Retinal pigment epithelial cell (primary cell): ENCODE measurements around the gene CEP85.

ENCODE experiments used
- DNase-seq: peaks from one replicate; pipeline ENCODE4 v3.0.0-alpha.2; 2010; ENCODE audit warnings: low read depth
- H3K4me3 ChIP-seq: 2 replicates; pipeline ENCODE4 v1.5.1; 2011; ENCODE audit warnings: mild to moderate bottlenecking, low read length, control low read depth, moderate library complexity
- TF ChIP-seq, protein P1 (sequence below): conservative IDR thresholded peaks from 2 replicates; pipeline ENCODE4 v1.5.1; 2011; ENCODE audit warnings: low read depth, low read length, control low read depth, inconsistent platforms

CEP85 gene

DNA sequence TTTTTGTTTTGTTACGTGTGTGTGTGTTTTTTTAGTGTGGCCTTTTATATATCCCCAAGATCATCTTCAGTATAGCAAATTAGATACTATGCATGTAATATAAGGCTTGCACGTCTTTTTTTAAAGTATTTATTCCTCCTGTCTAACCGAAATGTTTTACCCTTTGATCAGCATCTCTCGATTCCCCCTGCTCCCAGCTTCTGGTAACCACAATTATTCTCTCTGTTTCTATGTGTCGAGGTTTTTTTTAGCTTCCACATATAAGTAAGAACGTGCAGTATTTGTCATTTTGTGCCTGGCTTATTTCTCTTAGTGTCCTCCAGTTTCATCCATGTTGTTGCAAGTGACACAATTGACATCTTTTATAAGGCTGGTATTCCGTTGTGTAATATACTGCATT, 18.7 kb downstream of the CEP85 start:
- TF ChIP-seq, protein P1, sequence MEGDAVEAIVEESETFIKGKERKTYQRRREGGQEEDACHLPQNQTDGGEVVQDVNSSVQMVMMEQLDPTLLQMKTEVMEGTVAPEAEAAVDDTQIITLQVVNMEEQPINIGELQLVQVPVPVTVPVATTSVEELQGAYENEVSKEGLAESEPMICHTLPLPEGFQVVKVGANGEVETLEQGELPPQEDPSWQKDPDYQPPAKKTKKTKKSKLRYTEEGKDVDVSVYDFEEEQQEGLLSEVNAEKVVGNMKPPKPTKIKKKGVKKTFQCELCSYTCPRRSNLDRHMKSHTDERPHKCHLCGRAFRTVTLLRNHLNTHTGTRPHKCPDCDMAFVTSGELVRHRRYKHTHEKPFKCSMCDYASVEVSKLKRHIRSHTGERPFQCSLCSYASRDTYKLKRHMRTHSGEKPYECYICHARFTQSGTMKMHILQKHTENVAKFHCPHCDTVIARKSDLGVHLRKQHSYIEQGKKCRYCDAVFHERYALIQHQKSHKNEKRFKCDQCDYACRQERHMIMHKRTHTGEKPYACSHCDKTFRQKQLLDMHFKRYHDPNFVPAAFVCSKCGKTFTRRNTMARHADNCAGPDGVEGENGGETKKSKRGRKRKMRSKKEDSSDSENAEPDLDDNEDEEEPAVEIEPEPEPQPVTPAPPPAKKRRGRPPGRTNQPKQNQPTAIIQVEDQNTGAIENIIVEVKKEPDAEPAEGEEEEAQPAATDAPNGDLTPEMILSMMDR = no peak
- H3K4me3 ChIP-seq = no peak overlapping the region
- no peak for DNase-seq

DNA sequence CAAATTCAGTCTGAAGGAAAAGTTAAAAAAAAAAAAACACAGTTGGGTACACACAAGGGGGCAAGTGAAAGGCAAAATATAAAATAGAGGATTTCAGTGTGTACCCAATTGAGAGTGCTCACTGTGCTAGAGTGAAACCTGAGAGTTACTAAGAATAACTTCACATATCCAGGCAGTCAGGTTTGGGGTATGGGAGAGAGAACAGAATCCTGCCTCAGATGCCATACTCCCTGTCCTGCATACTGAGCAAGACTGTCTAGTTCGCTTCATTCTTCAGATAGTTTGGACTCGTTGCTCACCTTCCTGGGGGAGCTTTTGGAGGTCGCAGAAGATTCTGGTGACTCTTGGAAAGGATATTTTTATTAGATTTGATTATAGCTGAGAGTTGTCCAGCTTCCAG, 20.4 kb downstream of the CEP85 start:
- DNase-seq = no peak
- no peak overlapping the region for H3K4me3 ChIP-seq
- TF ChIP-seq, protein P1 = no peak

DNA sequence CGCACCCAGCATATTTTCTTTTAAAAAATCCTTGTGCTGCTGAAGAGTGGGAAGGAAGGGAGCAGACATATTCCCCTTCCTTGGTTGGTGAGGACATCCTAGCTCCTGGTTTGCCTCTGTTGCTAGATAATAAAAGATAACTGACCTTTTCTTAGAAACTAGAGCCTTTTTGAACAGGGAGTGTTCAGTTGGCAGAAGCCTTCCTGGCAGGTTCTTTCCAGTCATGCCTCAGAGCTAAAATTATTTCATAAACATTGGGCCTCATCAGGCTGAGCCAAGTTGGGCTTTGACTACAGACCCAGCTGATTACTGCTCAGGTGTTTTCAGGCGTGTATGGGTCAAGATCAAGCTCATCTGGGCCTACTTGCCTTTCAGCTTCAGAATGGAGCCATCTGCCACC, 23.2 kb downstream of the CEP85 start:
- no peak for DNase-seq
- H3K4me3 ChIP-seq = no peak overlapping the region
- TF ChIP-seq, protein P1 = no peak

DNA sequence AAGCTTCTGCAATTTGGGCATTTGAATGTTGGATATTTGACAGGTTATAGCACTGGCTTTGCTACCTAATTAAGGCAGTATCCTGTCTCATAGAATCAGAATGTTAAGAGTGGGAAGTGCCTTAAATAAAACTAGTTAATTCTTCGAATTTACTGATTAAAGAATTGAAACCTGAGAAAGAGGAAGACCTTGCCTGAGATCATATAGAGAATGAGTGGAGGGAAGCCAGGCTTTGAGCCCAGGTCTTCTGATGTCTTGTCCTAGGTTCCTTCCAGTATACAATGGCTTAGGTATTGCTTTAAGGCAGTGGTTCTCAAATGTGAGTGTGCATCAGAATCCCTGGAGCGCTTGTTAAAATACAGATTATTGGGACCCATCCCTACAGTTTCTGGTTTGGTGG, 25.0 kb downstream of the CEP85 start:
- no peak overlapping the region for H3K4me3 ChIP-seq
- TF ChIP-seq, protein P1 = no peak
- DNase-seq = no peak

DNA sequence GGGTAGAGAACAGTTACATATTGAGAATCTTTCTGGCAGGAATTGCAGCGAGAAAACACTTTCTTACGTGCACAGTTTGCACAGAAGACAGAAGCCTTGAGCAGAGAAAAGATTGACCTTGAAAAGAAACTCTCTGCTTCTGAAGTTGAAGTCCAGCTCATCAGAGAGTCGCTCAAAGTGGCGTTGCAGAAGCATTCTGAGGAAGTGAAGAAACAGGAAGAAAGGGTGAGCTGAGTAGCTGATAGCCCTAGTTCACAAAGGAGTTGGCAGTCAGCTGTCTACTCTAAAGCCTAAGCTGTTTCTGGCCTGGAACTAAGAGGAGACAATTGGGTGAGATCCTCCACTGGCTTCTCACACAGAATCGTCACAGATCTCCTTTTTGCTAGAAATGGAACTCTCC, 25.6 kb downstream of the CEP85 start:
- H3K4me3 ChIP-seq = no peak overlapping the region
- DNase-seq = no peak
- TF ChIP-seq, protein P1 = no peak

DNA sequence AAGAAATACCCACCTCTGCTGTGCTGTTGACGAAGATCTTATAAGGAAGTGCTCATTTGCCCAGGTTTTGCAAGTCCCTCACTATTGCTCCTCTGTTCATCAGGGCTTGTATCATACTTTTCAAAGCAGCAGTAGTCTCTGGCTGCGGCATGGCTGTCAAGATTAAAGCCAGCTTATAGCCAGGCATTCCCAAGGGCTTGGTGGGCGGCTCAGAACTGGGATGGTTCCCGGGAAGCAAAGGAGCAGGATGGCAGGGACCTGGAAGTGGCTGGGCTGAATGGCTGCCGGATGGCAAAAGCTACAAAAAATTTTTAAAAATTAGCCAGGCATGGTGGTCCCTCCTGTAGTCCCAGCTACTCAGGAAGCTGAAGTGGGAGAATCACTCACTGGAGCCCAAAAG, 29.2 kb downstream of the CEP85 start:
- TF ChIP-seq, protein P1 = no peak
- no peak overlapping the region for H3K4me3 ChIP-seq
- DNase-seq = no peak

DNA sequence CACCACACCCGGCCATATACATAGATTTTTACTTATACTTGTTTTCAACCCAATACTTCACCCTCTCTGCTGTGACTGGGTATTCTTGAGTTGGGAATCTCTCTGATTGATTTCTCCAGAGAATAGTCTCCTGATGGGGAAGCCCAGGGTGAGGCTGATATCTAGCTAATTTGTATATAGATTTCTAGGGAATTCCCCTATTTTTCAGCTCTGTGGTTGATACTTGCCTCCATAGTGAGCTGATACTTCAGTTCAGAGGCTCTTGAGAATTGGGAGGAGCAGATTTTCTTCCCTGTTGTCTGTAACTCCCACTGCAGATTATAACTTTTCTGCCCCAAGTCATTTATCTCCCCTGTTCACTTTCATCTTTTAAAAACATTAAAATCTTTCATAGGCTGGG, 31.4 kb downstream of the CEP85 start:
- no peak overlapping the region for H3K4me3 ChIP-seq
- TF ChIP-seq, protein P1 = no peak
- no peak for DNase-seq
